H9 (cell line): Measurements from ENCODE around the gene TRIM40. TPM values are rescaled to one million over a fixed set of nuclear protein-coding genes. Genes with fewer than 3 reads are reported as not detected.

Experiments
- DNase-seq: peaks from one replicate; pipeline ENCODE4 v3.0.0-alpha.2; 2017
- H2AFZ ChIP-seq: one replicate; pipeline ENCODE4 v1.6.1; 2013; ENCODE audit warnings: mild to moderate bottlenecking, low read length, control low read depth, moderate library complexity
- H2AK5ac ChIP-seq: 2 replicates; pipeline ENCODE4 v1.6.1; 2013; ENCODE audit warnings: low read length, control low read depth, mixed read lengths; ENCODE audit not compliant: insufficient read length
- H2BK120ac ChIP-seq: one replicate; pipeline ENCODE4 v1.6.1; 2013; ENCODE audit warnings: low read depth, mild to moderate bottlenecking, low read length, control low read depth, inconsistent platforms; ENCODE audit not compliant: poor library complexity, severe bottlenecking
- H2BK12ac ChIP-seq: 2 replicates; pipeline ENCODE4 v1.6.1; 2013; ENCODE audit warnings: low read length, control low read depth, mixed read lengths, low read depth; ENCODE audit not compliant: insufficient read length
- H2BK15ac ChIP-seq: 2 replicates; pipeline ENCODE4 v1.6.1; 2013; ENCODE audit warnings: low read depth, low read length, control low read depth
- H2BK20ac ChIP-seq: one replicate; pipeline ENCODE4 v1.6.1; 2013; ENCODE audit warnings: low read depth, mild to moderate bottlenecking, low read length, control low read depth, inconsistent platforms; ENCODE audit not compliant: poor library complexity, severe bottlenecking
- H2BK5ac ChIP-seq: 2 replicates; pipeline ENCODE4 v1.6.1; 2013; ENCODE audit warnings: low read length, control low read depth, mixed read lengths; ENCODE audit not compliant: insufficient read length
- H3K14ac ChIP-seq: 2 replicates; pipeline ENCODE4 v1.6.1; 2013; ENCODE audit warnings: low read length, control low read depth; ENCODE audit not compliant: insufficient read depth
- H3K18ac ChIP-seq: 2 replicates; pipeline ENCODE4 v1.6.1; 2013; ENCODE audit warnings: low read depth, mild to moderate bottlenecking, mixed read lengths, low read length, control low read depth; ENCODE audit not compliant: insufficient read length
- H3K23ac ChIP-seq: 2 replicates; pipeline ENCODE4 v1.6.1; 2013; ENCODE audit warnings: low read length, control low read depth, mixed read lengths, low read depth; ENCODE audit not compliant: insufficient read length
- H3K23me2 ChIP-seq: 2 replicates; pipeline ENCODE4 v1.6.1; 2013; ENCODE audit warnings: low read depth, mild to moderate bottlenecking, mixed read lengths, low read length, control low read depth; ENCODE audit not compliant: insufficient read length, poor library complexity, severe bottlenecking
- H3K27ac ChIP-seq: 2 replicates; pipeline ENCODE4 v1.5.1; 2013; ENCODE audit warnings: low read length, control low read depth, mixed read lengths, low read depth; ENCODE audit not compliant: insufficient read length
- H3K27me3 ChIP-seq: 2 replicates; pipeline ENCODE4 v1.6.1; 2013; ENCODE audit warnings: low read length, control low read depth, inconsistent platforms; ENCODE audit not compliant: insufficient read depth
- H3K4ac ChIP-seq: 2 replicates; pipeline ENCODE4 v1.6.1; 2013; ENCODE audit warnings: low read depth, mild to moderate bottlenecking, control low read depth, inconsistent platforms, low read length, moderate library complexity
- H3K4me1 ChIP-seq: 2 replicates; pipeline ENCODE4 v1.6.1; 2013; ENCODE audit warnings: low read length, control low read depth, inconsistent platforms; ENCODE audit not compliant: insufficient read depth
- H3K4me2 ChIP-seq: 2 replicates; pipeline ENCODE4 v1.6.1; 2013; ENCODE audit warnings: low read length, control low read depth, mixed read lengths; ENCODE audit not compliant: insufficient read length, insufficient read depth
- H3K56ac ChIP-seq: 2 replicates; pipeline ENCODE4 v1.6.1; 2013; ENCODE audit warnings: low read depth, mild to moderate bottlenecking, mixed read lengths, low read length, control low read depth; ENCODE audit not compliant: insufficient read length
- H3K79me1 ChIP-seq: 2 replicates; pipeline ENCODE4 v1.6.1; 2013; ENCODE audit warnings: low read depth, mild to moderate bottlenecking, moderate library complexity, low read length, control low read depth, inconsistent platforms; ENCODE audit not compliant: insufficient read depth, poor library complexity, severe bottlenecking
- H3K79me2 ChIP-seq: 2 replicates; pipeline ENCODE4 v1.6.1; 2013; ENCODE audit warnings: low read length, control low read depth, inconsistent platforms; ENCODE audit not compliant: insufficient read depth
- H3K9ac ChIP-seq: 2 replicates; pipeline ENCODE4 v1.6.1; 2013; ENCODE audit warnings: low read length, control low read depth, mixed read lengths; ENCODE audit not compliant: insufficient read length; ENCODE audit errors: extremely low read depth
- H3K9me3 ChIP-seq: one replicate; pipeline ENCODE4 v1.6.1; 2013; ENCODE audit warnings: low read depth, low read length, inconsistent platforms; ENCODE audit not compliant: control insufficient read depth
- H3T11ph ChIP-seq: one replicate; pipeline ENCODE4 v1.6.1; 2013; ENCODE audit warnings: mild to moderate bottlenecking, low read length, control low read depth, inconsistent platforms
- H4K20me1 ChIP-seq: one replicate; pipeline ENCODE4 v1.6.1; 2013; ENCODE audit not compliant: control insufficient read depth, insufficient read length, insufficient read depth
- H4K5ac ChIP-seq: 2 replicates; pipeline ENCODE4 v1.6.1; 2013; ENCODE audit warnings: low read depth, mild to moderate bottlenecking, mixed read lengths, low read length, control low read depth; ENCODE audit not compliant: insufficient read length
- H4K8ac ChIP-seq: replicated peaks from 2 replicates; pipeline ENCODE4 v1.6.1; 2013; ENCODE audit warnings: low read length, control low read depth, mixed read lengths, low read depth; ENCODE audit not compliant: insufficient read length
- H4K91ac ChIP-seq: 2 replicates; pipeline ENCODE4 v1.6.1; 2013; ENCODE audit warnings: low read depth, mild to moderate bottlenecking, moderate library complexity, mixed read lengths, low read length, control low read depth; ENCODE audit not compliant: insufficient read length
- H3K27ac Mint-ChIP-seq, 3 experiments: 2 replicates in 2 of 3; 3 replicates in 1 of 3; pipeline ENCODE4 v1.8.0; 2020 to 2021; ENCODE audit warnings: mixed read lengths in 3 of 3, mild to moderate bottlenecking in 1 of 3, moderate library complexity in 1 of 3
- H3K27me3 Mint-ChIP-seq: 2 replicates; pipeline ENCODE4 v1.8.0; 2021; ENCODE audit warnings: low read depth, mild to moderate bottlenecking, moderate library complexity, mixed read lengths
- H3K36me3 Mint-ChIP-seq, 3 experiments: 2 replicates in 2 of 3; 3 replicates in 1 of 3; pipeline ENCODE4 v1.8.0; 2020 to 2021; ENCODE audit warnings: low read depth in 3 of 3, mixed read lengths in 3 of 3; ENCODE audit not compliant: insufficient read depth in 1 of 3
- H3K4me1 Mint-ChIP-seq, 2 experiments: 2 replicates each; pipeline ENCODE4 v1.8.0; 2020; ENCODE audit warnings: mixed read lengths in 2 of 2
- H3K4me3 Mint-ChIP-seq, 2 experiments: 2 replicates in 1 of 2; 3 replicates in 1 of 2; pipeline ENCODE4 v1.8.0; 2020 to 2021; ENCODE audit warnings: mild to moderate bottlenecking in 2 of 2, mixed read lengths in 2 of 2, moderate library complexity in 1 of 2
- H3K9me3 Mint-ChIP-seq, 2 experiments: 2 replicates in 1 of 2; 3 replicates in 1 of 2; pipeline ENCODE4 v1.8.0; 2020; ENCODE audit warnings: mild to moderate bottlenecking in 2 of 2, mixed read lengths in 2 of 2, moderate library complexity in 1 of 2
- WGBS: extraction: QIAGEN DNeasy Blood & Tissue Kit; methylation state at CpG from one replicate; pipeline ENCODE4 v1.1.7; 2013; ENCODE audit warnings: missing lambda C conversion rate, low lambda C conversion rate, mixed read lengths; ENCODE audit not compliant: insufficient read length; ENCODE audit errors: extremely low coverage; 5-methylcytosine and 5-hydroxymethylcytosine counted together
- total RNA-seq: library from RNA; stranded (reverse); gene quantifications from 2 replicates; pipeline ENCODE4 v1.2.1, GENCODE V29; 2021
- TF ChIP-seq, protein P1 (sequence below): fragments of 200-600 bp; sonication (generic); conservative IDR thresholded peaks from 3 replicates; pipeline ENCODE4 v1.8.0; 2021; ENCODE audit warnings: antibody characterized with exemption, mild to moderate bottlenecking

TRIM40 gene
- total RNA-seq, 1 experiment from 2014 or later: not detected

DNA sequence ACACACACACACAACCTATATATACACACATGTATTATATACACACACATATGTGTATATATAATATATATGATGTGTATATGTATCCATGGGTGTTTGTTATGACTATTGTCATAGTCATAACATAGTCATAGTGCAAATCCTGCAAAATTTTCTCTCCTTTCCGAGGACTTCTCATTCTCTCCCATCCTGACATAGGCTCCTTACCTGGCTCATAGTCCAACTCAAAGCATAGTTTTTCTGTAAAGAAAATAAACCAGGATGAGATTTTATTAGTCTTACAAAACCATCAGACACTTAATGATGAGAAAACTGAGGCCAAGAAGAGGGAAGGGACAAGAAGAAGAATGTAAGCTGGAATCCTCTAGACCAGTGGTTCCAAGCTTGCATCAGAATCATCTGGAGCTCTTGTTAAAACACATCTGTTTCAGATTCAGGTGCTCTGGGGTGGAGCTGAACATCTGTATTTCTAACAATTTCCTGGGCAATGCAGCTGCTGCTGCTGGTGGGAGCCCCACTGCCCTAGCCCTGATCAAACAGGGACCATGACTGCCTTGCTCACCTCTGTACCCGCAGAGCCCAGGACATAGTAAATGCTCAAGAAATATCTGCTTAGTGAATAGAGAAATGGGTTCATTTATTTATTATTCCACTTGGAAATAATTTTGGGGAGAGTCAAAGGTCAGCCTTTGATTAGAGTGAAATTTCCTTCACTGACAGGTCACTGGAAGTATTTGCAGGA is 19.8 kb downstream of the TRIM40 start:
- Histone ChIP-seq H4K8ac (no peak overlapping the region), H2AK5ac (no peak overlapping the region), H3K9ac (no peak overlapping the region), H4K20me1 (no peaks in the 10 kb centered on the region), H2BK120ac (no peak overlapping the region), H3K9me3 (no peaks in the 10 kb centered on the region), H4K5ac (no peak overlapping the region), H3K18ac (no peak overlapping the region), H3K23ac (no peak overlapping the region), H2BK12ac (no peak overlapping the region), H3K79me2 (no peaks in the 10 kb centered on the region), H3K27me3 (no peaks in the 10 kb centered on the region), H3T11ph (no peak overlapping the region), H3K56ac (no peak overlapping the region), H3K79me1 (no peaks in the 10 kb centered on the region), H3K14ac (no peak overlapping the region), H2BK5ac (no peak overlapping the region), H3K4me2 (no peak overlapping the region), H3K4ac (no peak overlapping the region), H3K4me1 (no peaks in the 10 kb centered on the region), H3K27ac (no peak overlapping the region), H2BK20ac (no peak overlapping the region), H4K91ac (no peak overlapping the region), H2BK15ac (no peak overlapping the region), H3K23me2 (no peaks in the 10 kb centered on the region), H2AFZ (no peak overlapping the region)
- no peak overlapping the region for H3K4me3 Mint-ChIP-seq
- no peaks in the 10 kb centered on the region for H3K36me3 Mint-ChIP-seq
- WGBS: no CpG with 5 or more reads among the region's 2 CpGs
- H3K27ac Mint-ChIP-seq: no peak overlapping the region
- H3K27me3 Mint-ChIP-seq: peaks cover 70% of the 10 kb centered on the region
- TF ChIP-seq, protein P1, sequence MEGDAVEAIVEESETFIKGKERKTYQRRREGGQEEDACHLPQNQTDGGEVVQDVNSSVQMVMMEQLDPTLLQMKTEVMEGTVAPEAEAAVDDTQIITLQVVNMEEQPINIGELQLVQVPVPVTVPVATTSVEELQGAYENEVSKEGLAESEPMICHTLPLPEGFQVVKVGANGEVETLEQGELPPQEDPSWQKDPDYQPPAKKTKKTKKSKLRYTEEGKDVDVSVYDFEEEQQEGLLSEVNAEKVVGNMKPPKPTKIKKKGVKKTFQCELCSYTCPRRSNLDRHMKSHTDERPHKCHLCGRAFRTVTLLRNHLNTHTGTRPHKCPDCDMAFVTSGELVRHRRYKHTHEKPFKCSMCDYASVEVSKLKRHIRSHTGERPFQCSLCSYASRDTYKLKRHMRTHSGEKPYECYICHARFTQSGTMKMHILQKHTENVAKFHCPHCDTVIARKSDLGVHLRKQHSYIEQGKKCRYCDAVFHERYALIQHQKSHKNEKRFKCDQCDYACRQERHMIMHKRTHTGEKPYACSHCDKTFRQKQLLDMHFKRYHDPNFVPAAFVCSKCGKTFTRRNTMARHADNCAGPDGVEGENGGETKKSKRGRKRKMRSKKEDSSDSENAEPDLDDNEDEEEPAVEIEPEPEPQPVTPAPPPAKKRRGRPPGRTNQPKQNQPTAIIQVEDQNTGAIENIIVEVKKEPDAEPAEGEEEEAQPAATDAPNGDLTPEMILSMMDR: no peak
- peaks cover 2% of the 10 kb centered on the region in 2 experiments; a peak in 1 of 4 replicates for H3K4me1 Mint-ChIP-seq
- DNase-seq: no peak
- H3K9me3 Mint-ChIP-seq: no peaks in the 10 kb centered on the region
